Retina (tissue), 1 donor: ENCODE data around the gene FHAD1.

Experiments
- DNase-seq: peaks from one replicate; pipeline ENCODE4 v3.0.0-alpha.2; 2016

FHAD1 gene

DNA sequence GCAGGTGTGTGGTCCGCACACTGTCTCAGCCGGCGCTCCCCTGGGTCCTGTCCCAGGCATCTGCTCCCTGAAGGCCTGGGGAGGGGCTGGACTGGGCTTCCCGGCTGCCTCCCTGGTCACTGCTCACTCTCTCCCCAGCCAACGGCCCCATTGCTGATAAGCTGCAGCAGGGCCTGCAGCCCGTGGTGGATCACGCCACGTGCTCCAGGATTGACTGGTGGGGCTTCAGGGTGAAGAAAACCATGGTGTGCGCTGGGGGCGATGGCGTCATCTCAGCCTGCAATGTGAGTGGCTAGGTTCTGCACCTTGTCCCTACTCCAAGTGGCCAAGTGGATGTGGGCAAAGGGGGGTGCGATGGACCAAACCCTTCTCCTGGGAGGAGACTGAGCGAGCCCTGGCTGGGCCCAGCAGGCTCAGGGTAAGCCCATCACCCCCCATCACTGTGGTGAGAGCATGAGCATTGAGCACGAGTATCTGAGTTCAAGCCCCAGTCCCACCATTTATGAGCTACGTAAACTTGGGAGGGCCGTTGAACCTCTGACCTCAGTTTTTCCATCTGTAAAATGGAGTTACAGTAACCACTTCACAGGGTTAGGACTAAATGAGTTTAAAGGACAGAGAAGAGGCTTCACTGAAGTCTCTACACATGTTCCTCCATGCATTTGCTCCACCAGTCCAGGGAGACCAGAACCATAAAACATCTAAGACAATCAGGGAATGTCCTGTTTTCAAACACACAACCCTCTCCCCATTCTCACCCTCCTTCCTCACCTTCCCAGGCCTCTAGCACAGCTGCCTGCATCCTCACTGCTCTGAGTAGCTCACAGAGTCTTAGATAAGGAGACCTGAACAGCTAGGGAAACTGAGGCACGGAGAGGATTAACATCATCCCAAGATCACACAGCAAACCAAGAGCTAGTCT is 197.7 kb downstream of the FHAD1 start:
- DNase-seq = no peak

DNA sequence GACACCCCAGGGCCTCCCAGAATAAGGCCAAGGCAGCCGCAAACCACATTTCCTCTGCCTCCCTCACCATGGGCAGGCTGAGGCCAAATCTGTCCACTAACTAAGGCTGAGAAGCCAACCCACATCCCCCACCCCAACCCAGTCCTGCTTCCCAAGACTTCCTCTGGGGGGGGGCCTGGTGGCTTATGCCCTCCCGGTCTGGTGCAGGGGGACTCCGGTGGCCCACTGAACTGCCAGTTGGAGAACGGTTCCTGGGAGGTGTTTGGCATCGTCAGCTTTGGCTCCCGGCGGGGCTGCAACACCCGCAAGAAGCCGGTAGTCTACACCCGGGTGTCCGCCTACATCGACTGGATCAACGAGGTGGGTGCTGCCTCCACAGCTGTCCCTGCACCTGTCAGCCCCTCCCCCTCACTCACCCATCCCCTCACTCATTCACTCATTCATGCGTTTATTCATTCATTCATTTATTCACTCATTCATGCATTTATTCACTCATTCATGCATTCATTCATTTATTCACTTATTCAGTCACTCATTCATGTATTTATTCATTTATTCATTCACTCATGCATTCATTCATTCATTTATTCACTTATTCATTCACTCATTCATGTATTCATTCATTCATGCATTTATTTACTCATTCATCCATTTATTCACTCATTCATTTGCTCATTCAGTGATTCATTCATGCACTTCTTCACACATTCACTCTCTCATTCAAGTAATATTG is 198.5 kb downstream of the FHAD1 start:
- no peak for DNase-seq

DNA sequence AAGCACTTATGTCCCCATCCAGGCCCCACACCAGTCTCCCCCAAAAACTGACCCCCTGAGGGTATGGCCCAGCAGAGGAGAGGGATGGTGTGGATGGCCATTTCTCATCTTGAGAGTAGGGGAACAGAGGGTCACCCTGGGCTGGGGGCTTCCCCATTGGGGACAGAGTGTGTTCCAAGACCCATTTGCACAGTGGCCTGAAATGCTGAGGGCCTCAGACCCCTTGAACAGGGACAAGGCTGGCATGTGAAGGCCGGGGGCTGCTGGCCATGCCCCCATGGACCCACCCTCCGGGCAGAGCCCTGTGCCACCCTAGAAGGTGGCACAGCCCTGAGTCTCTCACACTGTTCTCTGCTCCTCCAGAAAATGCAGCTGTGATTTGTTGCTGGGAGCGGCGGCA is 199.2 kb downstream of the FHAD1 start:
- no peak for DNase-seq
